Measurements from ENCODE around the gene CD24.
A peak's percentile ranks its signal among the peaks of the same experiment; 100 is the strongest.

The CD24 gene

GRCh38 chr6:106966671-106967640 lies 7.6 kb downstream of the CD24 start:
- DNase-seq: no peak

GRCh38 chr6:106966229-106966628 lies 8.3 kb downstream of the CD24 start:
- DNase-seq: no peak

- no peak for DNase-seq
Observed at GRCh38 chr6:106964954-106965353, 9.6 kb downstream of the CD24 start.

- no peak for DNase-seq
Observed at GRCh38 chr6:106964099-106964498, 10.4 kb downstream of the CD24 start.

- no peak for DNase-seq
Observed at GRCh38 chr6:106963544-106963943, 11.0 kb downstream of the CD24 start.

GRCh38 chr6:106961801-106962200 lies 12.7 kb downstream of the CD24 start:
- no peak for DNase-seq

- DNase-seq: no peak
Observed at GRCh38 chr6:106961136-106961535, 13.4 kb downstream of the CD24 start.

GRCh38 chr6:106959985-106960384 lies 14.5 kb downstream of the CD24 start:
- DNase-seq: no peak

- DNase-seq: no peak
Observed at GRCh38 chr6:106939848-106940247, 34.7 kb downstream of the CD24 start.

- no peak for DNase-seq
Observed at GRCh38 chr6:106939208-106939607, 35.3 kb downstream of the CD24 start.

- DNase-seq: peak in 1 of 6 experiments; percentile 1
Observed at GRCh38 chr6:106927531-106928398, 46.8 kb downstream of the CD24 start.

GRCh38 chr6:106925948-106926347 lies 48.6 kb downstream of the CD24 start:
- DNase-seq: no peak

- no peak for DNase-seq
Observed at GRCh38 chr6:106924694-106925523, 49.6 kb downstream of the CD24 start.

GRCh38 chr6:106922626-106923025 lies 51.9 kb downstream of the CD24 start:
- DNase-seq: no peak
